HEK293 (cell line): ENCODE data around the gene GABRD.

Experiments used
- CTCF ChIA-PET: fragments of 350-600 bp; formaldehyde crosslinking; extraction: SDS; loops from one replicate; lab custom pipeline; 2021; ENCODE audit warnings: antibody characterized with exemption; lab: Yijun Ruan, JAX
- POLR2A ChIA-PET: fragments of 300-600 bp; formaldehyde crosslinking; extraction: SDS; loops from one replicate; lab custom pipeline; 2020; ENCODE audit warnings: antibody characterized with exemption, inconsistent platforms; lab: Yijun Ruan, JAX
- H3K27ac ChIP-seq: fragments of 200-500 bp; sonication (Bioruptor generic); 2 replicates; pipeline ENCODE4 v1.5.1; 2014; ENCODE audit warnings: low read depth, low read length, control low read depth, inconsistent platforms; ENCODE audit errors: extremely low read depth
- H3K36me3 ChIP-seq, 2 experiments: fragments of 200-500 bp in 1 of 2; sonication (Bioruptor generic) in 1 of 2; 1 replicate in 1 of 2; 2 replicates in 1 of 2; pipeline ENCODE4 v1.5.1; 2014 to 2017; ENCODE audit warnings: inconsistent platforms in 2 of 2, low read length in 2 of 2; ENCODE audit not compliant: control insufficient read depth in 2 of 2, insufficient read depth in 1 of 2
- H3K4me1 ChIP-seq: fragments of 200-500 bp; sonication (Bioruptor generic); 2 replicates; pipeline ENCODE4 v1.5.1; 2014; ENCODE audit warnings: mild to moderate bottlenecking, low read length, inconsistent platforms; ENCODE audit not compliant: control insufficient read depth, insufficient read depth
- H3K4me3 ChIP-seq: 2 replicates; pipeline ENCODE4 v1.5.1; 2011; ENCODE audit warnings: low read depth, mild to moderate bottlenecking, control low read depth, low read length, moderate library complexity
- H3K9me3 ChIP-seq: fragments of 200-500 bp; sonication (Bioruptor generic); 2 replicates; pipeline ENCODE4 v1.5.1; 2014; ENCODE audit warnings: low read depth, low read length, inconsistent platforms; ENCODE audit not compliant: control insufficient read depth, insufficient read depth
- ATF2 ChIP-seq: fragments of 450-650 bp; formaldehyde crosslinking; IDR thresholded peaks from 2 replicates; pipeline ENCODE4 v1.5.1; 2016; ENCODE audit warnings: missing biosample characterization, missing genetic modification characterization, low read depth
- KLF10 ChIP-seq: fragments of 450-650 bp; IDR thresholded peaks from 2 replicates; pipeline ENCODE4 v1.5.1; 2018; ENCODE audit warnings: missing biosample characterization, mild to moderate bottlenecking, missing genetic modification characterization
- KLF17 ChIP-seq: fragments of 450-650 bp; formaldehyde crosslinking; IDR thresholded peaks from 2 replicates; pipeline ENCODE4 v1.5.1; 2016; ENCODE audit warnings: missing biosample characterization, missing genetic modification characterization
- KLF8 ChIP-seq: fragments of 450-650 bp; formaldehyde crosslinking; IDR thresholded peaks from 2 replicates; pipeline ENCODE4 v1.5.1; 2016; ENCODE audit warnings: missing biosample characterization, missing genetic modification characterization
- MZF1 ChIP-seq: fragments of 450-650 bp; formaldehyde crosslinking; IDR thresholded peaks from 2 replicates; pipeline ENCODE4 v1.5.1; 2017; ENCODE audit warnings: missing biosample characterization, missing genetic modification characterization, borderline replicate concordance
- SCRT2 ChIP-seq: fragments of 450-650 bp; formaldehyde crosslinking; IDR thresholded peaks from 2 replicates; pipeline ENCODE4 v1.5.1; 2016; ENCODE audit warnings: missing biosample characterization, missing genetic modification characterization
- SETDB1 ChIP-seq: IDR thresholded peaks from one replicate; pipeline ENCODE4 v1.6.1; 2017; ENCODE audit warnings: mild to moderate bottlenecking, low read length, moderate library complexity, mixed read lengths; ENCODE audit not compliant: insufficient read length
- ZFP3 ChIP-seq: fragments of 450-650 bp; formaldehyde crosslinking; IDR thresholded peaks from 2 replicates; pipeline ENCODE4 v1.5.1; 2016; ENCODE audit warnings: low read depth, missing biosample characterization, missing genetic modification characterization
- ZNF112 ChIP-seq: fragments of 450-650 bp; formaldehyde crosslinking; IDR thresholded peaks from 2 replicates; pipeline ENCODE4 v1.5.0; 2017; ENCODE audit warnings: missing biosample characterization, missing genetic modification characterization
- ZNF138 ChIP-seq: fragments of 450-650 bp; formaldehyde crosslinking; IDR thresholded peaks from 2 replicates; pipeline ENCODE4 v1.5.1; 2016; ENCODE audit warnings: missing biosample characterization, missing genetic modification characterization, borderline replicate concordance
- ZNF16 ChIP-seq: fragments of 450-650 bp; formaldehyde crosslinking; IDR thresholded peaks from 2 replicates; pipeline ENCODE4 v1.5.1; 2016; ENCODE audit warnings: low read depth, missing biosample characterization, missing genetic modification characterization
- ZNF169 ChIP-seq: fragments of 450-650 bp; formaldehyde crosslinking; IDR thresholded peaks from 2 replicates; pipeline ENCODE4 v1.5.1; 2016; ENCODE audit warnings: missing biosample characterization, missing genetic modification characterization
- ZNF19 ChIP-seq: fragments of 450-650 bp; formaldehyde crosslinking; IDR thresholded peaks from 2 replicates; pipeline ENCODE4; 2016; ENCODE audit warnings: missing biosample characterization, missing genetic modification characterization, low read depth
- ZNF221 ChIP-seq: fragments of 450-650 bp; formaldehyde crosslinking; IDR thresholded peaks from 2 replicates; pipeline ENCODE4 v1.5.1; 2017; ENCODE audit warnings: missing biosample characterization, missing genetic modification characterization, borderline replicate concordance
- ZNF248 ChIP-seq: fragments of 450-650 bp; formaldehyde crosslinking; IDR thresholded peaks from 2 replicates; pipeline ENCODE4 v1.5.1; 2017; ENCODE audit warnings: missing biosample characterization, missing genetic modification characterization
- ZNF302 ChIP-seq: fragments of 450-650 bp; formaldehyde crosslinking; IDR thresholded peaks from 2 replicates; pipeline ENCODE4 v1.5.1; 2016; ENCODE audit warnings: missing biosample characterization, missing genetic modification characterization, low read depth
- ZNF404 ChIP-seq: fragments of 450-650 bp; formaldehyde crosslinking; IDR thresholded peaks from 2 replicates; pipeline ENCODE4 v1.5.1; 2017; ENCODE audit warnings: missing biosample characterization, missing genetic modification characterization
- ZNF423 ChIP-seq: fragments of 450-650 bp; formaldehyde crosslinking; IDR thresholded peaks from 2 replicates; pipeline ENCODE4 v1.5.1; 2016; ENCODE audit warnings: missing biosample characterization, missing genetic modification characterization
- ZNF501 ChIP-seq: fragments of 450-650 bp; formaldehyde crosslinking; IDR thresholded peaks from 2 replicates; pipeline ENCODE4 v1.5.1; 2016; ENCODE audit warnings: missing biosample characterization, missing genetic modification characterization
- ZNF521 ChIP-seq: fragments of 450-650 bp; formaldehyde crosslinking; IDR thresholded peaks from 2 replicates; pipeline ENCODE4 v1.5.1; 2017; ENCODE audit warnings: missing biosample characterization, mild to moderate bottlenecking, missing genetic modification characterization
- ZNF529 ChIP-seq: fragments of 450-650 bp; formaldehyde crosslinking; IDR thresholded peaks from 2 replicates; pipeline ENCODE4 v1.5.1; 2017; ENCODE audit warnings: missing genetic modification characterization, missing biosample characterization; ENCODE audit not compliant: insufficient replicate concordance
- ZNF530 ChIP-seq: fragments of 450-650 bp; formaldehyde crosslinking; IDR thresholded peaks from 2 replicates; pipeline ENCODE4 v1.5.1; 2016; ENCODE audit warnings: low read depth, missing biosample characterization, missing genetic modification characterization
- ZNF639 ChIP-seq: fragments of 450-650 bp; formaldehyde crosslinking; IDR thresholded peaks from 2 replicates; pipeline ENCODE4 v1.5.1; 2016; ENCODE audit warnings: missing biosample characterization, missing genetic modification characterization
- ZNF660 ChIP-seq: fragments of 450-650 bp; IDR thresholded peaks from 2 replicates; pipeline ENCODE4 v1.5.1; 2018; ENCODE audit warnings: missing biosample characterization, mild to moderate bottlenecking, missing genetic modification characterization
- ZNF791 ChIP-seq: fragments of 450-650 bp; formaldehyde crosslinking; IDR thresholded peaks from 2 replicates; pipeline ENCODE4 v1.5.1; 2016; ENCODE audit warnings: missing biosample characterization, missing genetic modification characterization
- ZNF830 ChIP-seq: fragments of 450-650 bp; IDR thresholded peaks from 2 replicates; pipeline ENCODE4 v1.5.0; 2018; ENCODE audit warnings: missing biosample characterization, missing genetic modification characterization, low read depth, mild to moderate bottlenecking, moderate library complexity
- ZNF843 ChIP-seq: fragments of 450-650 bp; formaldehyde crosslinking; IDR thresholded peaks from 2 replicates; pipeline ENCODE4 v1.5.1; 2016; ENCODE audit warnings: missing biosample characterization, missing genetic modification characterization
- TF ChIP-seq, protein P1 (sequence below): sonication (generic); formaldehyde crosslinking; IDR thresholded peaks from 2 replicates; pipeline ENCODE4 v1.8.1; 2022; ENCODE audit warnings: mild to moderate bottlenecking, moderate library complexity, missing genetic modification reagents
- TF ChIP-seq, protein P2 (sequence below): fragments of 450-650 bp; formaldehyde crosslinking; IDR thresholded peaks from 2 replicates; pipeline ENCODE4 v1.5.1; 2016; ENCODE audit warnings: missing biosample characterization, missing genetic modification characterization

GABRD gene

DNA sequence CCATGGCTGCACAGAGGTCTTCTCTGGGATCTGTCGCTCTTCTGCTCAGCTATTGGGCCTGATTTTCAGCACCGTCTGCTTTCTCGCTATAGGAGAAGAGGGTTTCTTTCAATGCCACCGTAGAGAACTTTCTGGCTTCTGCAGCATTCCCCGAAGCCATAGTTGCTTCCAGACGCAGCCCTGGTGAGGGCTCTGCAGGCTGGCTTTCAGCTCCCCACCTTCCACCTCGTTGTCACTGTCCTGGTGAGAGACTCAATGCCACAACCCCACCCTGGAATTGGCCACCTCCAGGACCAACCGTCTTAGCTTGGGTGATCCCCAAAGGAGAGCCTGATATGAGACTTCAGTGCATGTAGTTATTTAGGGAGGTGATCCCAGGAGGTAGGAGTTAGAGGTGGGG is 19.1 kb downstream of the GABRD start:
- no peak overlapping the region for H3K4me3 ChIP-seq
- H3K27ac ChIP-seq = no peak overlapping the region
- ChIA-PET POLR2A (no interaction called here), CTCF (no interaction called here)
- H3K9me3 ChIP-seq = no peaks in the 10 kb centered on the region
- TF ChIP-seq SETDB1 (peak; percentile 46), KLF17 (tag by site-specific recombination) (no peak), ZNF639 (tag by site-specific recombination) (no peak), ZNF138 (no peak), SCRT2 (tag by site-specific recombination) (no peak), ZNF19 (tag by site-specific recombination) (no peak)
- TF ChIP-seq, protein P1, sequence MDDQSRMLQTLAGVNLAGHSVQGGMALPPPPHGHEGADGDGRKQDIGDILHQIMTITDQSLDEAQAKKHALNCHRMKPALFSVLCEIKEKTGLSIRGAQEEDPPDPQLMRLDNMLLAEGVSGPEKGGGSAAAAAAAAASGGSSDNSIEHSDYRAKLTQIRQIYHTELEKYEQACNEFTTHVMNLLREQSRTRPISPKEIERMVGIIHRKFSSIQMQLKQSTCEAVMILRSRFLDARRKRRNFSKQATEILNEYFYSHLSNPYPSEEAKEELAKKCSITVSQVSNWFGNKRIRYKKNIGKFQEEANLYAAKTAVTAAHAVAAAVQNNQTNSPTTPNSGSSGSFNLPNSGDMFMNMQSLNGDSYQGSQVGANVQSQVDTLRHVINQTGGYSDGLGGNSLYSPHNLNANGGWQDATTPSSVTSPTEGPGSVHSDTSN (CRISPR knock-in tag) = no peak
- H3K4me1 ChIP-seq = no peaks in the 10 kb centered on the region
- no peaks in the 10 kb centered on the region for H3K36me3 ChIP-seq

DNA sequence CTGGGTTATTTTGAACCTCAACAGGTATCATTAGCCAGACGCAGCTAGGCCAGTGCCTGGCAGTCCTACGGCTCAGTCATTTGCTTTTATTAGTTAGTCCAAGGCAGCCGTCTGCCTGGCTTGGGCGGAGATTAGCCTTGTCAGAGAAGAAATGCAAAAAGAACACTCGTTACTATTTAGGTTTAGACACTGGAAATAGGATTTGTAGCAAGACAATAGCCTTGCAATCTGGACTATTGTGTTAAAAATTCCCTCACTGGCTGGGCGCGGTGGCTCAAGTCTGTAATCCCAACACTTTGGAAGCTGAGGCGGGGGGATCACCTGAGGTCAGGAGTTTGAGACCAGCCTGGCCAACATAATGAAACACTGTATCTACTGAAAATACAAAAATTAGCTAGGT is 20.1 kb downstream of the GABRD start:
- Histone ChIP-seq H3K36me3 (no peaks in the 10 kb centered on the region), H3K27ac (no peak overlapping the region), H3K4me1 (no peaks in the 10 kb centered on the region), H3K4me3 (no peak overlapping the region), H3K9me3 (no peaks in the 10 kb centered on the region)
- TF ChIP-seq ZNF248 (tag by site-specific recombination) = no peak
- TF ChIP-seq ZNF16 = no peak
- no peak for TF ChIP-seq ZNF830
- no peak for TF ChIP-seq ZNF660 (tag by site-specific recombination)
- no peak for TF ChIP-seq ZNF404 (tag by site-specific recombination)
- no peak for TF ChIP-seq ZNF843
- no peak for TF ChIP-seq ZFP3 (tag by site-specific recombination)
- TF ChIP-seq, protein P2, sequence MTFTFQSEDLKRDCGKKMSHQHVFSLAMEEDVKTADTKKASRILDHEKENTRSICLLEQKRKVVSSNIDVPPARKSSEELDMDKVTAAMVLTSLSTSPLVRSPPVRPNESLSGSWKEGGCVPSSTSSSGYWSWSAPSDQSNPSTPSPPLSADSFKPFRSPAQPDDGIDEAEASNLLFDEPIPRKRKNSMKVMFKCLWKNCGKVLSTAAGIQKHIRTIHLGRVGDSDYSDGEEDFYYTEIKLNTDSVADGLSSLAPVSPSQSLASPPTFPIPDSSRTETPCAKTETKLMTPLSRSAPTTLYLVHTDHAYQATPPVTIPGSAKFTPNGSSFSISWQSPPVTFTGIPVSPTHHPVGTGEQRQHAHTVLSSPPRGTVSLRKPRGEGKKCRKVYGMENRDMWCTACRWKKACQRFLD = no peak
- no peak for TF ChIP-seq ZNF169 (tag by site-specific recombination)
- ChIA-PET CTCF (no interaction called here), POLR2A (no interaction called here)

DNA sequence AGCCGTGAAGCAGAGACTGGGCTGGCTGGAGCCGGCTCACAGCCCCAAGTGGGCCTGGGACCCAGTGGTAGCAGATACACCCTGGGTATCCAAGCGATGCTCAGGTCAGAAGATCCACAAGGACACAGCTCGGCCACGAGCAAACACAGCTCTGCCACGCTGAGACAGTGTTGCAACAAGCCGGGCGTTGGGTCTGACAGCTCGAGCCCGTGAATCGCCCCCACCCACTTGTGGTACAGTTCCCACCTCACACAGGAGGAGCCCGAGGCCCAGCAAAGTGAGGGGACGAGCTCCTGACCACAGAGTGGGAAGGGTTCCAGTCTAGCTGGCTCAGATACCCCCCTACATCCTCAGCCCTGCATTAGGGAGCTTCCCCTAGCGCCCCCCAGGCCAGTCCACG is 22.2 kb downstream of the GABRD start:
- no peak overlapping the region for H3K4me3 ChIP-seq
- CTCF ChIA-PET = interaction anchor here (1.1 to 1.8 kb wide), 2 partner anchors 8 to 81 kb away, joined by 3 to 6 read pairs; partner anchors contain the start of gene PRKCZ
- H3K9me3 ChIP-seq = no peaks in the 10 kb centered on the region
- POLR2A ChIA-PET = no interaction called here
- H3K27ac ChIP-seq = no peak overlapping the region
- no peaks in the 10 kb centered on the region for H3K4me1 ChIP-seq
- no peaks in the 10 kb centered on the region for H3K36me3 ChIP-seq
- TF ChIP-seq ZNF221 (tag by site-specific recombination) = no peak
- TF ChIP-seq ZNF791 = no peak
- no peak for TF ChIP-seq ZNF302 (tag by site-specific recombination)
- TF ChIP-seq ZNF530 (tag by site-specific recombination) = no peak
- TF ChIP-seq ZNF423 = no peak
- no peak for TF ChIP-seq KLF8
- TF ChIP-seq KLF10 (tag by site-specific recombination) = no peak
- TF ChIP-seq ZNF501 = no peak
- no peak for TF ChIP-seq ZNF112 (tag by site-specific recombination)
- TF ChIP-seq ZNF521 = no peak
- no peak for TF ChIP-seq ZNF529 (tag by site-specific recombination)
- TF ChIP-seq ATF2 (tag by site-specific recombination) = no peak
- no peak for TF ChIP-seq MZF1 (tag by site-specific recombination)
